Endothelial cell of umbilical vein (primary cell): Measurements from ENCODE around the gene MSTO1. TPM values are rescaled to one million over a fixed set of nuclear protein-coding genes. Genes with fewer than 3 reads are reported as not detected.

Source experiments
- BruUV-seq: library from RNA; stranded (reverse); fragments of 400-500 nt; replicated peaks from 2 replicates; lab custom pipeline; 2021; lab: Mats Ljungman, UMichigan
- CTCF ChIA-PET: fragments of 300-600, 350-600 bp; sonication (Branson Sonifier 250); formaldehyde crosslinking; loops from one replicate; lab custom pipeline; 2021; ENCODE audit warnings: antibody characterized with exemption, inconsistent platforms; lab: Charles Lee
- POLR2A ChIA-PET: fragments of 300-600, 350-600 bp; sonication (Branson Sonifier 250); formaldehyde crosslinking; loops from one replicate; lab custom pipeline; 2021; ENCODE audit warnings: antibody characterized with exemption, inconsistent platforms; lab: Charles Lee
- DNase-seq: peaks from one replicate; pipeline ENCODE4 v3.0.0-alpha.2; 2011; ENCODE audit warnings: low read depth, low spot score
- FAIRE-seq: peaks from 2 replicates; lab custom pipeline; 2011; peaks lifted over from hg19 to GRCh38; lab: Jason Lieb, UNC
- H2AFZ ChIP-seq: 2 replicates; pipeline ENCODE4 v1.6.0; 2012; ENCODE audit warnings: low read depth, low read length, control low read depth, inconsistent platforms
- H3K27ac ChIP-seq: 2 replicates; pipeline ENCODE4 v1.5.1; 2011; ENCODE audit warnings: low read depth, mild to moderate bottlenecking, control low read depth, low read length, moderate library complexity; ENCODE audit not compliant: insufficient read depth
- H3K27me3 ChIP-seq, 2 experiments: 2 replicates each; pipeline versions ENCODE4 v1.6.0 to v1.6.1; 2011; ENCODE audit warnings: low read length in 2 of 2, mixed read lengths in 1 of 2; ENCODE audit not compliant: control insufficient read depth in 2 of 2, insufficient read depth in 2 of 2
- H3K36me3 ChIP-seq, 2 experiments: 2 replicates in 1 of 2; 3 replicates in 1 of 2; pipeline ENCODE4 v1.5.1; 2011; ENCODE audit warnings: low read length in 2 of 2, mild to moderate bottlenecking in 1 of 2, moderate library complexity in 1 of 2; ENCODE audit not compliant: control insufficient read depth in 2 of 2, insufficient read depth in 2 of 2; ENCODE audit errors: extremely low read depth in 1 of 2
- H3K4me1 ChIP-seq: 3 replicates; pipeline ENCODE4 v1.5.1; 2011; ENCODE audit warnings: mild to moderate bottlenecking, low read length; ENCODE audit not compliant: control insufficient read depth, insufficient read depth; ENCODE audit errors: extremely low read depth
- H3K4me2 ChIP-seq: 2 replicates; pipeline ENCODE4 v1.6.1; 2011; ENCODE audit warnings: low read length, control low read depth, mixed read lengths; ENCODE audit not compliant: insufficient read depth
- H3K4me3 ChIP-seq, 3 experiments: fragments of 200-600 bp in 1 of 3; sonication (generic), shearing (Covaris generic) in 1 of 3; replicated peaks in 1 of 3; 2 replicates each; pipeline ENCODE4 v1.5.1; 2011 to 2016; ENCODE audit warnings: control low read depth in 3 of 3, low read length in 3 of 3, mild to moderate bottlenecking in 2 of 3, inconsistent platforms in 1 of 3, low read depth in 1 of 3, moderate library complexity in 1 of 3; ENCODE audit not compliant: insufficient read depth in 1 of 3
- H3K79me2 ChIP-seq: 2 replicates; pipeline ENCODE4 v1.6.0; 2012; ENCODE audit warnings: low read length, inconsistent platforms; ENCODE audit not compliant: control insufficient read depth, insufficient read depth
- H3K9ac ChIP-seq: replicated peaks from 2 replicates; pipeline ENCODE3; 2011; ENCODE audit warnings: low read length, control low read depth; ENCODE audit not compliant: insufficient read depth; ENCODE audit errors: extremely low read depth
- H3K9me1 ChIP-seq: replicated peaks from 3 replicates; pipeline ENCODE4 v1.6.0; 2011; ENCODE audit warnings: mild to moderate bottlenecking, low read length; ENCODE audit not compliant: control insufficient read depth, insufficient read depth; ENCODE audit errors: extremely low read depth
- H3K9me3 ChIP-seq: replicated peaks from 2 replicates; pipeline ENCODE4 v1.5.1; 2012; ENCODE audit warnings: low read length, inconsistent platforms; ENCODE audit not compliant: control insufficient read depth, insufficient read depth
- H4K20me1 ChIP-seq: replicated peaks from 2 replicates; pipeline ENCODE3; 2011; ENCODE audit warnings: mild to moderate bottlenecking, low read length; ENCODE audit not compliant: control insufficient read depth, insufficient read depth; ENCODE audit errors: extremely low read depth
- EZH2 ChIP-seq: IDR thresholded peaks from 2 replicates; pipeline ENCODE4 v1.6.1; 2012; ENCODE audit warnings: borderline replicate concordance, low read depth, mild to moderate bottlenecking, moderate library complexity, low read length, inconsistent platforms; ENCODE audit not compliant: severe bottlenecking
- FOS ChIP-seq: IDR thresholded peaks from 2 replicates; pipeline ENCODE4 v1.6.1; 2011; ENCODE audit warnings: mild to moderate bottlenecking, low read length, moderate library complexity, borderline replicate concordance; ENCODE audit not compliant: insufficient read depth
- GATA2 ChIP-seq: IDR thresholded peaks from 2 replicates; pipeline ENCODE4 v1.7.0; 2011; ENCODE audit warnings: low read depth, mild to moderate bottlenecking, moderate library complexity, mixed read lengths, low read length; ENCODE audit not compliant: insufficient read length, insufficient read depth
- JUN ChIP-seq: IDR thresholded peaks from 2 replicates; pipeline ENCODE4 v1.6.1; 2011; ENCODE audit warnings: borderline replicate concordance, low read depth; ENCODE audit not compliant: insufficient read length, insufficient read depth
- MYC ChIP-seq: IDR thresholded peaks from one replicate; pipeline ENCODE4 v1.6.1; 2011; ENCODE audit warnings: mild to moderate bottlenecking, low read depth, low read length
- POLR2A ChIP-seq: IDR thresholded peaks from 2 replicates; pipeline ENCODE4 v1.6.1; 2012; ENCODE audit warnings: low read depth, mild to moderate bottlenecking, control low read depth, low read length
- POLR2AphosphoS5 ChIP-seq: IDR thresholded peaks from 2 replicates; pipeline ENCODE4 v1.6.1; 2012; ENCODE audit warnings: low read depth, mild to moderate bottlenecking, control low read depth, low read length, moderate library complexity; ENCODE audit not compliant: insufficient read depth
- dilution Hi-C: fragments of 300-500 bp; cut with MboI; formaldehyde crosslinking; loops from one replicate; pipeline ENCODE4 v1.15.0; 2019; ENCODE audit warnings: low sequenced_read_pairs; ENCODE audit not compliant: extremely low pct_ligation_motif_present
- intact Hi-C: fragments of 100-400 bp; cut with micrococcal nuclease; formaldehyde crosslinking; loops from one replicate; pipeline ENCODE4 v1.10.0; 2022
- polyA plus RNA-seq, 4 experiments: library from polyadenylated mRNA; depleted of rRNA in 3 of 4; stranded (reverse) in 3 of 4; unstranded in 1 of 4; fragments of >200 nt; gene quantifications; 2 replicates each; pipeline versions ENCODE4 v1.2.1 to v1.2.3, GENCODE V29; 2011 to 2012; ENCODE audit warnings: missing spikeins in 1 of 4
- total RNA-seq: library from RNA; stranded (reverse); gene quantifications from 2 replicates; pipeline ENCODE4 v1.2.3, GENCODE V29; 2021
- TF ChIP-seq, protein P1 (sequence below), 2 donors: IDR thresholded peaks; 1 replicate in 1 of 2; 2 replicates in 1 of 2; pipeline ENCODE4 v1.5.1; 2011; ENCODE audit warnings: low read length in 2 of 2, mild to moderate bottlenecking in 2 of 2, moderate library complexity in 2 of 2, control low read depth in 1 of 2, inconsistent platforms in 1 of 2, low read depth in 1 of 2; ENCODE audit not compliant: insufficient read depth in 1 of 2; ENCODE audit errors: extremely low read depth in 1 of 2
- TF ChIP-seq, protein P2 (sequence below): IDR thresholded peaks from 2 replicates; pipeline ENCODE4 v1.6.1; 2011; ENCODE audit not compliant: insufficient read depth, insufficient read length

Gene MSTO1
- total and polyA plus RNA-seq, 2 donors (not counting 3 experiments of a cell fraction or from before 2014, with no cell fraction given) = 36.8 to 51.9 TPM

DNA sequence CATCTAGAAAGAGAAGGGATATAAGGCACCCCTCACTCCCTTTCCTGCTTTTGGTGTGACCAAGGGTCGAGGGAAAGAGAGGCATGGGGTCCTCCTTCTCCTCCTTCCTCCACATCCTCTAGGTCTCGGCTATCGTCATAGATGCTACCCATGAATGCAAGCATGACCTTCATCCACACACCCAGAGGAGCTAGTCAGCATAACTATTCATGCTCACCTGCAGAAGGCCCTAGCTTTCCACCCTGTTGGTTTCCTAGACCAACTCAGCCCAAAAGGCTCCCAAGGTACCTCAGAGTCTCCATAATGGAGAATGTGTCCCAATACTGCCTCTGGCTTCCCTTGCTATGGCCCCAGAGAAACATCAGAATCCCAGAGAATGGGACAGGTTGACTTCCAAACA lies 33.2 kb downstream of the MSTO1 start:
- DNase-seq (no peak), FAIRE-seq (no peak)
- intact Hi-C loops = no loop called here
- no TSS peak for BruUV-seq
- Histone ChIP-seq H3K27ac (no peak overlapping the region), H3K36me3 (no peaks in the 10 kb centered on the region), H3K27me3 (no peaks in the 10 kb centered on the region), H3K79me2 (no peaks in the 10 kb centered on the region), H3K9me1 (no peaks in the 10 kb centered on the region), H4K20me1 (no peaks in the 10 kb centered on the region), H3K4me2 (no peak overlapping the region), H3K9me3 (peaks cover 4% of the 10 kb centered on the region), H3K4me3 (no peak overlapping the region), H3K9ac (no peak overlapping the region), H3K4me1 (peaks cover 2% of the 10 kb centered on the region), H2AFZ (no peak overlapping the region)
- CTCF ChIA-PET = no interaction called here
- TF ChIP-seq, protein P1, sequence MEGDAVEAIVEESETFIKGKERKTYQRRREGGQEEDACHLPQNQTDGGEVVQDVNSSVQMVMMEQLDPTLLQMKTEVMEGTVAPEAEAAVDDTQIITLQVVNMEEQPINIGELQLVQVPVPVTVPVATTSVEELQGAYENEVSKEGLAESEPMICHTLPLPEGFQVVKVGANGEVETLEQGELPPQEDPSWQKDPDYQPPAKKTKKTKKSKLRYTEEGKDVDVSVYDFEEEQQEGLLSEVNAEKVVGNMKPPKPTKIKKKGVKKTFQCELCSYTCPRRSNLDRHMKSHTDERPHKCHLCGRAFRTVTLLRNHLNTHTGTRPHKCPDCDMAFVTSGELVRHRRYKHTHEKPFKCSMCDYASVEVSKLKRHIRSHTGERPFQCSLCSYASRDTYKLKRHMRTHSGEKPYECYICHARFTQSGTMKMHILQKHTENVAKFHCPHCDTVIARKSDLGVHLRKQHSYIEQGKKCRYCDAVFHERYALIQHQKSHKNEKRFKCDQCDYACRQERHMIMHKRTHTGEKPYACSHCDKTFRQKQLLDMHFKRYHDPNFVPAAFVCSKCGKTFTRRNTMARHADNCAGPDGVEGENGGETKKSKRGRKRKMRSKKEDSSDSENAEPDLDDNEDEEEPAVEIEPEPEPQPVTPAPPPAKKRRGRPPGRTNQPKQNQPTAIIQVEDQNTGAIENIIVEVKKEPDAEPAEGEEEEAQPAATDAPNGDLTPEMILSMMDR (IDR thresholded peaks at IDR 0.05; ENCODE audit: extremely low read depth in 1 of 2, insufficient read depth in 1 of 2, low read depth in 1 of 2, low read length in 2 of 2) = no peak
- TF ChIP-seq, protein P2, sequence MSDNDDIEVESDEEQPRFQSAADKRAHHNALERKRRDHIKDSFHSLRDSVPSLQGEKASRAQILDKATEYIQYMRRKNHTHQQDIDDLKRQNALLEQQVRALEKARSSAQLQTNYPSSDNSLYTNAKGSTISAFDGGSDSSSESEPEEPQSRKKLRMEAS = no peak
- TF ChIP-seq EZH2 (no peak), MYC (no peak)
- POLR2A ChIA-PET = no interaction called here
- dilution Hi-C loops = no loop called here

DNA sequence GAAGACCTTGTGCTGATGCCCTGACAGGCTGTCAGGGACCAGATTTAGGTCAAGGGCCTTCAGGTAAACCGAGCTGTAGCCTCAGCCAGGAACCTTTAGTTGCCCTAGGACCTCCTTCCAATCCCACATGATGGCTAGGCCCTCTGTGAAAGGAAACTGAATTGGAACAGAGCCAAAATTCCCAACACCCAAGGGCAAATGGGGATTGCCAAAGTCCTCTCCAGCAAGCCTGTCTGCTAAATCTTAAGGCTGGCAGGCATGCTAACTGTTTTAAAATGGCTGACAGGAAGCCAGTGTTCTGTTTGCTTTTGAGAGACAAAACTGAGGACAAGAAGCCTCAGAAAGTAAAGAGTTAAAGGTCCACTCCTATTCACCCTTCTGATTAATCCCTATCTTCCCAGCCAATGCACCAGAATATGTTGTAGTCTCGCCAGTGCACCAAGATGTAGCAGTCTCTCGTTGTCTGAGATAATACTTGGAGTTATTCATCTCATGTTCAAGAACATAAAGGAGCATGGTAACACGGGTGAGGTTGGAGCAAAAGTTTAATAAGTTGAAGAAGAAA lies 35.1 kb downstream of the MSTO1 start:
- TF ChIP-seq POLR2A (no peak), FOS (no peak), GATA2 (no peak), MYC (no peak), POLR2AphosphoS5 (no peak), JUN (no peak), EZH2 (no peak)
- TF ChIP-seq, protein P2 = no peak
- TF ChIP-seq, protein P1 (IDR thresholded peaks at IDR 0.05; ENCODE audit: extremely low read depth in 1 of 2, insufficient read depth in 1 of 2, low read depth in 1 of 2, low read length in 2 of 2) = no peak
- Histone ChIP-seq H3K9me1 (no peaks in the 10 kb centered on the region), H3K36me3 (no peaks in the 10 kb centered on the region), H3K27me3 (no peaks in the 10 kb centered on the region), H3K4me2 (no peak overlapping the region), H2AFZ (no peak overlapping the region), H3K4me1 (peaks cover 7% of the 10 kb centered on the region), H3K4me3 (no peak overlapping the region), H3K9me3 (peaks cover 4% of the 10 kb centered on the region), H4K20me1 (no peaks in the 10 kb centered on the region), H3K9ac (no peak overlapping the region), H3K27ac (no peak overlapping the region), H3K79me2 (no peaks in the 10 kb centered on the region)
- no TSS peak for BruUV-seq
- ChIA-PET POLR2A (no interaction called here), CTCF (no interaction called here)
- no peak for DNase-seq
- intact Hi-C loops = loop anchor here (5.0 kb wide), 2 partner anchors 53 to 323 kb away; partner anchors contain the start of gene RUSC1
- FAIRE-seq = no peak
- dilution Hi-C loops = no loop called here
